Suppressor macrophage treated with lipopolysaccharide for 1 hour (primary cell): ENCODE results near the gene BDP1.
"Not testable (repeated sequence)": the region's sequence is repeated elsewhere in the genome, so short reads cannot be mapped to it uniquely, and the experiment has no call there.

Experiments
- DNase-seq, 3 donors: peaks; one replicate each; pipeline ENCODE4 v3.0.0-alpha.2; 2020 to 2022

The BDP1 gene

GRCh38 chr5:71475788-71476384 is 20.4 kb downstream of the BDP1 start:
- DNase-seq = peak; percentile 9 to 27 (median 23)

- no peak for DNase-seq
Measured at GRCh38 chr5:71481441-71481840, 26.0 kb downstream of the BDP1 start.

- DNase-seq = no peak
Measured at GRCh38 chr5:71482132-71482531, 26.7 kb downstream of the BDP1 start.

- no peak for DNase-seq
Measured at GRCh38 chr5:71483355-71483754, 27.9 kb downstream of the BDP1 start.

- no peak for DNase-seq
Measured at GRCh38 chr5:71492817-71493615, 37.6 kb downstream of the BDP1 start.

GRCh38 chr5:71494202-71494601 is 38.8 kb downstream of the BDP1 start:
- DNase-seq = not testable (repeated sequence)

GRCh38 chr5:71498756-71499155 is 43.3 kb downstream of the BDP1 start:
- not testable (repeated sequence) for DNase-seq

GRCh38 chr5:71503536-71503935 is 48.1 kb downstream of the BDP1 start:
- no peak for DNase-seq

- peak; percentile 26 to 65 (median 56) for DNase-seq
Measured at GRCh38 chr5:71522151-71522550, 66.7 kb downstream of the BDP1 start.

- not testable (repeated sequence) for DNase-seq
Measured at GRCh38 chr5:71525611-71526010, 70.2 kb downstream of the BDP1 start.

GRCh38 chr5:71528206-71528605 is 72.8 kb downstream of the BDP1 start:
- no peak for DNase-seq

GRCh38 chr5:71529682-71530081 is 74.2 kb downstream of the BDP1 start:
- DNase-seq = peak in 2 of 3 donors; percentile 3 to 14

- peak; percentile 29 to 58 (median 54) for DNase-seq
Measured at GRCh38 chr5:71533142-71533541, 77.7 kb downstream of the BDP1 start.

GRCh38 chr5:71533615-71534014 is 78.2 kb downstream of the BDP1 start:
- DNase-seq = peak; percentile 46 to 78 (median 73)

GRCh38 chr5:71537687-71538086 is 82.2 kb downstream of the BDP1 start:
- no peak for DNase-seq

- DNase-seq = not testable (repeated sequence)
Measured at GRCh38 chr5:71550885-71551284, 95.4 kb downstream of the BDP1 start.

GRCh38 chr5:71551582-71551981 is 96.1 kb downstream of the BDP1 start:
- DNase-seq = not testable (repeated sequence)

GRCh38 chr5:71552026-71552749 is 96.7 kb downstream of the BDP1 start:
- not testable (repeated sequence) for DNase-seq

GRCh38 chr5:71563161-71563560 is 107.7 kb downstream of the BDP1 start:
- DNase-seq = no peak

GRCh38 chr5:71564895-71565294 is 109.4 kb downstream of the BDP1 start:
- DNase-seq = no peak

- no peak for DNase-seq
Measured at GRCh38 chr5:71569748-71570509, 114.5 kb downstream of the BDP1 start.

- not testable (repeated sequence) for DNase-seq
Measured at GRCh38 chr5:71571811-71572210, 116.4 kb downstream of the BDP1 start.

GRCh38 chr5:71573591-71573990 is 118.1 kb downstream of the BDP1 start:
- DNase-seq = no peak
